SK-N-SH treated with all-trans-retinoic acid at 6 μM for 48 hours (cell line): ENCODE results near the gene UPK1A.

ENCODE experiments used
- CSRNP3 ChIP-seq: fragments of 250-450 bp; sonication (Bioruptor Pico); IDR thresholded peaks from 2 replicates; pipeline ENCODE4 v1.5.1; 2021; ENCODE audit warnings: mild to moderate bottlenecking, moderate library complexity
- ESRRG ChIP-seq: fragments of 250-450 bp; sonication (Bioruptor Pico); IDR thresholded peaks from 2 replicates; pipeline ENCODE4 v1.6.1; 2021; ENCODE audit warnings: mild to moderate bottlenecking
- PATZ1 ChIP-seq: fragments of 250-450 bp; sonication (Bioruptor Pico); IDR thresholded peaks from 2 replicates; pipeline ENCODE4 v1.8.0; 2020; ENCODE audit warnings: mild to moderate bottlenecking, moderate library complexity, borderline replicate concordance
- TSHZ2 ChIP-seq: fragments of 250-450 bp; sonication (Bioruptor Pico); IDR thresholded peaks from 2 replicates; pipeline ENCODE4 v1.5.0; 2020; ENCODE audit warnings: mild to moderate bottlenecking, moderate library complexity
- ZFP30 ChIP-seq: fragments of 450-650 bp; formaldehyde crosslinking; IDR thresholded peaks from 2 replicates; pipeline ENCODE4 v1.5.0; 2022; ENCODE audit warnings: mild to moderate bottlenecking, moderate library complexity
- ZNF8 ChIP-seq: fragments of 450-650 bp; formaldehyde crosslinking; IDR thresholded peaks from 2 replicates; pipeline ENCODE4 v1.5.0; 2020; ENCODE audit warnings: mild to moderate bottlenecking, moderate library complexity

GRCh38 chr19:35639321-35639639 is 27.0 kb upstream of the UPK1A start:
- TF ChIP-seq ZNF8 (CRISPR knock-in tag): no peak
- no peak for TF ChIP-seq CSRNP3 (CRISPR knock-in tag)
- TF ChIP-seq ZFP30 (CRISPR knock-in tag): no peak
- no peak for TF ChIP-seq TSHZ2 (CRISPR knock-in tag)
- no peak for TF ChIP-seq ESRRG (CRISPR knock-in tag)
- no peak for TF ChIP-seq PATZ1 (CRISPR knock-in tag)
